ENCODE measurements around the gene RETREG1.

- TF ChIP-seq ZEB2 (tag by site-specific recombination; IDR thresholded peaks at IDR 0.05) (no peak), CTCF (tag by site-specific recombination; IDR thresholded peaks at IDR 0.05) (no peak)
Observed at GRCh38 chr5:16467363-16468219, 149.2 kb downstream of the RETREG1 start.
